Middle frontal gyrus (tissue), 1 donor: ENCODE measurements around the gene SPIB.
"Not testable (repeated sequence)": the region's sequence is repeated elsewhere in the genome, so short reads cannot be mapped to it uniquely, and the experiment has no call there.

ENCODE experiments used
- DNase-seq: peaks from one replicate; pipeline ENCODE4 v3.0.0-alpha.2; 2015; ENCODE audit warnings: low spot score; ENCODE audit errors: extremely low spot score

Gene SPIB

GRCh38 chr19:50418176-50419021 is at the start of gene SPIB:
Gene SPIB, plus strand, starts transcription at chr19:50418938. Its CDS starts 25 bp downstream, at chr19:50418963.
- no peak for DNase-seq

- no peak for DNase-seq
These were observed 46.7 kb upstream of the SPIB start for GRCh38 chr19:50371914-50372475.

GRCh38 chr19:50376166-50377050 is 42.3 kb upstream of the SPIB start, which contains the start of gene NR1H2:
Gene NR1H2, plus strand, starts transcription at chr19:50376457. Its CDS starts 1,149 bp downstream, at chr19:50377606.
- DNase-seq: peak; percentile 99

GRCh38 chr19:50377051-50377461 is 41.7 kb upstream of the SPIB start:
- no peak for DNase-seq

GRCh38 chr19:50377517-50377916 is 41.2 kb upstream of the SPIB start:
- no peak for DNase-seq

- DNase-seq: no peak
These were observed 40.4 kb upstream of the SPIB start for GRCh38 chr19:50378169-50378862.

GRCh38 chr19:50378863-50379236 is 39.9 kb upstream of the SPIB start:
- no peak for DNase-seq

GRCh38 chr19:50379602-50380001 is 39.1 kb upstream of the SPIB start:
- DNase-seq: no peak

GRCh38 chr19:50380137-50380536 is 38.6 kb upstream of the SPIB start:
- DNase-seq: no peak

- no peak for DNase-seq
These were observed 38.0 kb upstream of the SPIB start for GRCh38 chr19:50380751-50381151.

- no peak for DNase-seq
These were observed 36.6 kb upstream of the SPIB start for GRCh38 chr19:50381881-50382729.

- no peak for DNase-seq
These were observed 35.5 kb upstream of the SPIB start for GRCh38 chr19:50383001-50383851.

GRCh38 chr19:50383852-50384684 is 34.7 kb upstream of the SPIB start, which contains the start of gene POLD1:
Gene POLD1, plus strand, starts transcription at chr19:50384347. Its CDS starts 14,505 bp downstream, at chr19:50398852.
- DNase-seq: peak; percentile 85

GRCh38 chr19:50384685-50385535 is 33.8 kb upstream of the SPIB start:
- DNase-seq: no peak

GRCh38 chr19:50387176-50387867 is 31.4 kb upstream of the SPIB start:
- DNase-seq: no peak

GRCh38 chr19:50387868-50388245 is 30.9 kb upstream of the SPIB start:
- no peak for DNase-seq

GRCh38 chr19:50390295-50390694 is 28.4 kb upstream of the SPIB start:
- DNase-seq: not testable (repeated sequence)
